ENCODE measurements around the gene CYP19A1. TPM values are rescaled to one million over a fixed set of nuclear protein-coding genes. Genes with fewer than 3 reads are reported as not detected.

The CYP19A1 gene
- total RNA-seq, 1 experiment from 2014 or later, result 0.77 TPM

GRCh38 chr15:51312166-51313073, 26.0 kb downstream of the CYP19A1 start:
- Mint-ChIP-seq H3K4me1 (ENCODE audit: low read depth, unreplicated experiment) (peaks cover 19% of the 10 kb centered on the region), H3K27ac (ENCODE audit: unreplicated experiment) (no peak overlapping the region), H3K27me3 (ENCODE audit: insufficient read depth, unreplicated experiment) (no peaks in the 10 kb centered on the region), H3K36me3 (ENCODE audit: insufficient read depth, unreplicated experiment) (no peaks in the 10 kb centered on the region), H3K4me3 (ENCODE audit: unreplicated experiment) (no peak overlapping the region), H3K9me3 (ENCODE audit: unreplicated experiment) (no peaks in the 10 kb centered on the region)
- ChIA-PET CTCF (no interaction called here), POLR2A (no interaction called here)
- no peaks in the 10 kb centered on the region for H3K36me3 ChIP-seq (ENCODE audit: control insufficient read depth, insufficient read depth, low read length)
- intact Hi-C loops (cut with micrococcal nuclease; ENCODE audit: unreplicated experiment), result no loop called here
- no peak for TF ChIP-seq CTCF (IDR thresholded peaks at IDR 0.05; ENCODE audit: insufficient read depth in 1 of 2, low read depth in 1 of 2, low read length in 1 of 2, severe bottlenecking in 1 of 2, unreplicated experiment in 1 of 2)
- no TSS peak for BruUV-seq (replicated peaks)
- H3K27me3 ChIP-seq (replicated peaks; ENCODE audit: control insufficient read depth, insufficient read depth, low read length), result no peaks in the 10 kb centered on the region
- no peak overlapping the region for H3K4me3 ChIP-seq (ENCODE audit: low read depth, low read length)
- H3K9me3 ChIP-seq, result no peaks in the 10 kb centered on the region
- DNase-seq, result no peak
- H3K4me1 ChIP-seq, result peaks cover 24% of the 10 kb centered on the region

GRCh38 chr15:51311510-51311909, 26.9 kb downstream of the CYP19A1 start:
- BruUV-seq (replicated peaks), result no TSS peak
- no peak for DNase-seq

GRCh38 chr15:51310064-51310463, 28.3 kb downstream of the CYP19A1 start:
- CTCF ChIA-PET, result no interaction called here
- Mint-ChIP-seq H3K27me3 (ENCODE audit: insufficient read depth, unreplicated experiment) (no peaks in the 10 kb centered on the region), H3K9me3 (ENCODE audit: unreplicated experiment) (no peaks in the 10 kb centered on the region), H3K4me1 (ENCODE audit: low read depth, unreplicated experiment) (peaks cover 16% of the 10 kb centered on the region), H3K4me3 (ENCODE audit: unreplicated experiment) (no peak overlapping the region), H3K36me3 (ENCODE audit: insufficient read depth, unreplicated experiment) (no peaks in the 10 kb centered on the region), H3K27ac (ENCODE audit: unreplicated experiment) (no peak overlapping the region)
- no TSS peak for BruUV-seq (replicated peaks)
- H3K4me3 ChIP-seq (ENCODE audit: low read depth, low read length), result no peak overlapping the region
- H3K36me3 ChIP-seq (ENCODE audit: control insufficient read depth, insufficient read depth, low read length), result no peaks in the 10 kb centered on the region
- no peaks in the 10 kb centered on the region for H3K9me3 ChIP-seq
- TF ChIP-seq CTCF (IDR thresholded peaks at IDR 0.05; ENCODE audit: insufficient read depth in 1 of 2, low read depth in 1 of 2, low read length in 1 of 2, severe bottlenecking in 1 of 2, unreplicated experiment in 1 of 2), result no peak
- POLR2A ChIA-PET, result no interaction called here
- peaks cover 17% of the 10 kb centered on the region for H3K4me1 ChIP-seq
- no peaks in the 10 kb centered on the region for H3K27me3 ChIP-seq (replicated peaks; ENCODE audit: control insufficient read depth, insufficient read depth, low read length)
- intact Hi-C loops (cut with micrococcal nuclease; ENCODE audit: unreplicated experiment), result no loop called here
- DNase-seq, result no peak

More at GRCh38 chr15:51311510-51311909, 26.9 kb downstream of the CYP19A1 start:
- Histone ChIP-seq H3K9me3 (no peaks in the 10 kb centered on the region), H3K36me3 (ENCODE audit: control insufficient read depth, insufficient read depth, low read length) (no peaks in the 10 kb centered on the region), H3K27me3 (replicated peaks; ENCODE audit: control insufficient read depth, insufficient read depth, low read length) (no peaks in the 10 kb centered on the region), H3K4me1 (peaks cover 24% of the 10 kb centered on the region), H3K4me3 (ENCODE audit: low read depth, low read length) (no peak overlapping the region)
- Mint-ChIP-seq H3K4me3 (ENCODE audit: unreplicated experiment) (no peak overlapping the region), H3K4me1 (ENCODE audit: low read depth, unreplicated experiment) (peaks cover 19% of the 10 kb centered on the region), H3K27ac (ENCODE audit: unreplicated experiment) (no peak overlapping the region), H3K36me3 (ENCODE audit: insufficient read depth, unreplicated experiment) (no peaks in the 10 kb centered on the region), H3K27me3 (ENCODE audit: insufficient read depth, unreplicated experiment) (no peaks in the 10 kb centered on the region), H3K9me3 (ENCODE audit: unreplicated experiment) (no peaks in the 10 kb centered on the region)
- no peak for TF ChIP-seq CTCF (IDR thresholded peaks at IDR 0.05; ENCODE audit: insufficient read depth in 1 of 2, low read depth in 1 of 2, low read length in 1 of 2, severe bottlenecking in 1 of 2, unreplicated experiment in 1 of 2)
- POLR2A ChIA-PET, result no interaction called here
- CTCF ChIA-PET, result no interaction called here
- intact Hi-C loops (cut with micrococcal nuclease; ENCODE audit: unreplicated experiment), result no loop called here

All from Caco-2 (cell line).